HG03558 (cell line): ENCODE measurements around the gene ARID1A.
"Not testable (repeated sequence)": the region's sequence is repeated elsewhere in the genome, so short reads cannot be mapped to it uniquely, and the experiment has no call there.

Experiments
- ATAC-seq: cut with Tn5 transposase; IDR thresholded peaks from one replicate; pipeline ENCODE4 v1.9.1; 2021; ENCODE audit warnings: moderate number of reproducible peaks; ENCODE audit not compliant: unreplicated experiment; ENCODE audit errors: extremely low read depth

Gene ARID1A

DNA sequence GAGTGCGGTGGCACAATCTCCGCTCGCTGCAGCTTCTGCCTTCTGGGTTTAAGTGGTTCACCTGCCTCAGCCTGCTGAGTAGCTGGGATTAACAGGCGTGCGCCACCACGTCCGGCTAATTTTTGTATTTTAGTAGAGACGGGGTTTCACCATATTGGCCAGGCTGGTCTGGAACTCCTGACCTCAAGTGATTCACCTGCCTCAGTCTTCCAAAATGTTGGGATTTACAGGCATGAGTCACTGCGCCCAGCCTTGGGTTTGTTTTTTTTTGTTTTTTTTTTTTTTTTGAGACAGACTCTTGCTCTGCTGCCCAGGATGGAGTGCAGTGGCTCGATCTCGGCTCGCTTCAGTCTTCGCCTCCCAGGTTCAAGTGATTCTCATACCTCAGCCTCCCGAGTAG, 30.1 kb downstream of the ARID1A start:
- not testable (repeated sequence) for ATAC-seq

DNA sequence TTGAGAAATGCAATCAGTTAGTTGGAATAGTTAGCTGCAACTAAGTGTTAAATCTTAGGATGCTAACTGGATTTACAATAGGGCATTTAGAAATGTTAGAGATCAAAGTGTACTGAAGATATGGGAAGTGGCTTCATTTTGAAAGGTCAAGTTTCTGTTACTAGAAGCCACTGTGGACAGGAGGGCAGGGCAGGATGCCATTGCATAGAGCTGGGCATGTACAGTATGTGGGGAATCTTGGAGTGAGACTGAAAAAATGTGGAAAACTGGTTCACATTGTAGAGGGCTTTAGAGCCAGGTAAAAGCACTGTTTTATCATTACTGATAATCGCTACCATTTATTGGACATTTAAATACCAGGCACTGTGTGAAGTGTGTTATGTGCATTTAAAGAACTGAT, 31.0 kb downstream of the ARID1A start:
- no peak for ATAC-seq

DNA sequence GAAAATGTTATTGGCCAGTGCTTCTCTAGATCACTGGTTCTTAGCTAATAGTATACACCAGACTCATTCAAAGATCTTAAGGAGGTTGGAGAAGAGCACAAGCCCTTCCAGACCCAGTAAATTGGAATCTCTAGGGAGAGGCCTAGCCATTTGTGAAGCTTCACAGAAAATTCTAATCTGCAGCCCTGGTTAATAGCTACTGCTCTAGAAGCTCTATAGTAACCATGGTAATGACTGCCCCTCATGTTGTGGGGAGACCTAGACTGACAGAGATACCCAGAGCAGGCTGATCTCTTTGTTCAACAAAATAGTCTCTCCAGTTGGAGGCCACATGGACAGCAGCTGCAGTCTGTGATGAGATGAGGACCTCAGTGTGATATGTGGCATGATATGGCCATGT, 31.7 kb downstream of the ARID1A start:
- ATAC-seq = no peak

DNA sequence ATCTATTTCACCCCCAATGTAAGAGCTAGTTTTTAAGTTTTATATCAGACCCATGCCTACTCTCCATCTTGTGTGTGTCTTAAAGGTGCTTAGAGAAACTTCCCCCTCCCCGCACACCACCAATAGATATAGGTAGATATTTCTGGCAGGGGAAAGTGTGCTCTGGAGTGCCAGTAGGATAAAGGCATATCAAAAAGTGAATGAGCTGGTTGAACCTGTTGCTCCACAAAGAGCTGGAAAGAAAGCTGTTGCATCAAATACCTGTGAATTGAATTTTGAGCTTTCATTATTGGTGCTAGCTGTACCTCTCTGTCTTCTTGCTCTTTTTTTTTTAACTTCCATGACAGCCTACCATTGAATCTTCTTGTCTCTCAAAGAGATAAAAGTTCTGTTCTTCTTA, 32.8 kb downstream of the ARID1A start:
- no peak for ATAC-seq

DNA sequence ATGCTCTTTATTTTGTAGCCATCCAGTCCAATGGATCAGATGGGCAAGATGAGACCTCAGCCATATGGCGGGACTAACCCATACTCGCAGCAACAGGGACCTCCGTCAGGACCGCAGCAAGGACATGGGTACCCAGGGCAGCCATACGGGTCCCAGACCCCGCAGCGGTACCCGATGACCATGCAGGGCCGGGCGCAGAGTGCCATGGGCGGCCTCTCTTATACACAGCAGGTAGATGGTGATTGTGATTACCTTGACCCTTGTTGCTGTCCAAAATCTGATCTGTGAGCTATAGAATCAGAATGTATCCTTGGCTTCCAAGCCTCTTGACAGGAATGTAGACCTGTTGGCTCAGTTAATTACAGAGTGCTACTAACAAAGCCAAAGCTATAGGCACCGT, 33.8 kb downstream of the ARID1A start:
- no peak for ATAC-seq

DNA sequence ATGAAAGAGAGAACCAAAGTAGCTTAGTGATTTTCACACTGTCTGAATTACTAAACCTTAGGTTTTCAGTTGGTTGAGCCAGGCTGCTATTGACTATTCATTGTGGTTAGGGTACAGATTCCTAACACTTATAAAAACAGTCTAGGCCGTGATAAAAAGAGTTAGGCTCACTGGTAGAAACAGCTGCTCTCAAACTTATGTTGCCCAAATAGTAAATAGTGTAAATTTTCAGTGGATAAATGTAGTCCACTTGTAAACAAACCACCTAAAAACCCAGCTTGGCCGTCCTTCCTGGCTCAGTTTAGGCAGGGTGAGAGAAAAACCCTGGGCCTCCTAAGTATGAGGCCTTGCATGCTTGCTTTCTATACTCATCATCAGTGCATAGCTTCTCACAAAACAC, 34.9 kb downstream of the ARID1A start:
- ATAC-seq = no peak

DNA sequence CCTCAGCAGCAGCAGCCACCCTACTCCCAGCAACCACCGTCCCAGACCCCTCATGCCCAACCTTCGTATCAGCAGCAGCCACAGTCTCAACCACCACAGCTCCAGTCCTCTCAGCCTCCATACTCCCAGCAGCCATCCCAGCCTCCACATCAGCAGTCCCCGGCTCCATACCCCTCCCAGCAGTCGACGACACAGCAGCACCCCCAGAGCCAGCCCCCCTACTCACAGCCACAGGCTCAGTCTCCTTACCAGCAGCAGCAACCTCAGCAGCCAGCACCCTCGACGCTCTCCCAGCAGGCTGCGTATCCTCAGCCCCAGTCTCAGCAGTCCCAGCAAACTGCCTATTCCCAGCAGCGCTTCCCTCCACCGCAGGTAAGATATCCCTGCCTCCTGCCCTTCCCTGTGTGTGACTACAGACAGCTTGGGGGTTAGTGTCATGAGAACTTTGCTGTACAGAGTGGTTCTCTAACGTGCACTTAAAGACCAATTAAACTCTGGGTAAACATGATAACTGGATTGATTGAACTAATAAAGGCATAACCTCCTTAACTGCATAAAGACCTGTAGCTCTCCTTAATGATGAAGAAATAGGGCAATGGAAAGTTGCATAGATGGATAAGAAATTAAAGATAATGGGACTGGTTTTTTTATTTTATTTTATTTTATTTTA, 35.6 kb downstream of the ARID1A start:
- ATAC-seq = no peak

DNA sequence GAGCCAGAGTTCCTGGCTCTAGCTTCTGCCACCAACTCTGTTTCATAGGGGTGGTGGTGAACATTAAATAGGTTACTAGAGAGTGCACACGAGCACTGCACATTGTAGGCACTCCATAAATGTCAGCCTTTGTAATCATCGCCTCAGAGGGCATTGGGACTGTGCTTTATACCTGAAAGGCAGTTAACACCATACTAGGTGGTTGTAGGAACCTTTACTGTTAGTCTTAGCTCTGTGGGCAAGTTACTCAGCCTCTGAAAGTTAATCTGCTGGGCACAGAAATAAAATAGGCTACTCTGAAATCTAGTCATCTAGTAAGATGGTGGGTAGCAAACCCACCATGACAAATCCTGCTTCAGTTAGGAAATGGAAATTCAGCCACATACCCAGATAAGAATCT, 37.6 kb downstream of the ARID1A start:
- ATAC-seq = no peak

DNA sequence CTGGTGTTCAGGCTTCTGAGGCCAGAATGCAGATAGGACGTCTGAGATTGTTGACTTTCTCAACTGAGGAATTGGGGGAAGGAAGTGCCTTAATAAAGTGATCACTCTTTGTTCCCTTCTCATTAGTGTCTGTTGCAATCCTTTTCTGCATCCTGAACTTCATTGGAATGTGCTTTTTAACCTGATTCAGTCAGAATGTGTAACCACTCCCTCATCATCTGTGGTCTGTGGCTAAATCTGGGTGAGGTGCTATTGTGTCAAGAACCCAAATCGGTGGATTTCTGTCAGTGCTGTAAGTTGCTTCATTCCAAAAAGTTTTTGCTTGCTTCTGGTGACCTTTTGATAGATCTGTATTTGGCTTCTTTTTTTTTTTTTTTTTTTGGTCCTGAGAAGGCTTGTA, 38.2 kb downstream of the ARID1A start:
- ATAC-seq = no peak

DNA sequence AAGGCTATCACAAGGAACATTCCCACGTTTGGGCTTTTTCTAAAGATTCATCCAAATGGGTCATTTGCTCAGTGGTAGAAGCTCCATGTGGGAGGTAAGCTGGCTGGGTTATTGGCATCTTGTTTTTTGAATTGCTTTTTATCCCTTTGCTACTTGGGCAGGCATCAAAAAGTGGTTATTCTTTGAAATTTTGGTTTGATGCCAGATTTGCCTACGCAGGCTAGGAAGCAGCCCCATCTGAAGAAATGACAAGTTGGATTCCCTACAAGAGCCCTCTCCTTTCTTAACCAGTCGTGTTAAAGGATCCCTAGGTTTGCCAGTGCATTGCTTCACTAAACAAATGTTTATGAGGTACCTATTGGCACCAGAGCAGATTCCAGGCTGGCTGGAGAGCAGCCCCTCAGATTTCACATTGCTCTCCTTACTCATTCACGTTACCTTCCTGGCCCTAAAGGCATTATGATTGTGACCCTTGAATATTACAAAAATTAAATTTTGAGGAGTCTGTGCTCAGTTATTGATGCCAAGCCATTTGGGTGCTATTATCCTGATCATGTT, 38.8 kb downstream of the ARID1A start:
- ATAC-seq = no peak

DNA sequence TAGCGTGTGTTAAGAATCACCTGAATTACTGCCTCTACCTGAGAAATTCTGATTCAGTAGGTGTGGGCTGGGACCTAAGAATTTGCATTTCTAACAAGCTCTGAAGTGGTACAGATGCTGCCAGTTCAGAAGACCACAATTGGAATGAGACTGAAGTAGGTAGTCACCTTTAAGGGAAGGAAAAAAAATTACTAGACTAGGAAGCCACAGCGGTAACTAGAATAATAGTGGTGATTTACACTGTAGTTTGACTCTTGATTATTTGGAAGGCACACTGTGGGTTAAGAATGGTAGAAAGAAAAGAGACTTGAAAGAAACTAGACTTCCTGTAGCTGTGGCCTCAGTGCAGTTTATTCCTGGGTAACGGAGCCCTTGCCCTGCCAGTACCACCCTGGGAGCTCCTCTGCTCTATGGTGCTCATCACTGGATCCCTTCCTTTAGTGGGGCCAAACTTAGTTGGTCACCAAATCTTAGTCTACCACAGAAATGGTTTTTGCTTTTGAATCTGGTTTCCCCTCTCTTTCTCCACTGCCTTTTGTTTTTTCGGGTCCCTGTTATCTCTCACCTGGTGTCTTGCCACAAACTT, 43.6 kb downstream of the ARID1A start:
- no peak for ATAC-seq

DNA sequence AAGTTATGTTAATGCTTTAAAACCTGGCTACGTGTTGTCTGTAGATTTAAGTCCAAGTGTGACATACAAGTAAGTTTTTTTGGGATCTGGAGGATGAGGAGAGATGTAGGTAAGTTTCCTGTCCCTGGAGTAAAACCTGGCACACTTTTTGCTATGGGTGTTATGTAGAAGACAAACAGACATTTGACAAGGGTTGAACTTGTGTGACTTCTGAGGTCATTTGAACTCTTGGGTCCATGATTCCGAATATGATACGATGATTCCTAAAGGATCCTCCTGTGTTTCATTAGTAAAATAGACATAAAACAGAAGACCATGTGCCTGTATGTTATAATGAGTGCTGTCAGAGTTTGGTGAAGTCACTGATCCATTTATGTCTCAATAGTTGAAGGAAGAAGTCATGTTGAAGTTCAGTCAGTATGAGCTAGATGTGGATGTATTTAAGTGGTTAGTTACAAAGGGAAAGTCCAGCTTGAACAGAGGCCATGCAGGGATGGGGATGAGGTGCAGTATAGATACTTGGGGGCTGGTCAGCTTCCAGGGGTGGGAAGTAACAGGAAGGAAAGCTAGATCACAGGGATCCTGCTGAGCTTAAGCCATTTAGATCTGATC, 44.3 kb downstream of the ARID1A start:
- ATAC-seq = no peak

DNA sequence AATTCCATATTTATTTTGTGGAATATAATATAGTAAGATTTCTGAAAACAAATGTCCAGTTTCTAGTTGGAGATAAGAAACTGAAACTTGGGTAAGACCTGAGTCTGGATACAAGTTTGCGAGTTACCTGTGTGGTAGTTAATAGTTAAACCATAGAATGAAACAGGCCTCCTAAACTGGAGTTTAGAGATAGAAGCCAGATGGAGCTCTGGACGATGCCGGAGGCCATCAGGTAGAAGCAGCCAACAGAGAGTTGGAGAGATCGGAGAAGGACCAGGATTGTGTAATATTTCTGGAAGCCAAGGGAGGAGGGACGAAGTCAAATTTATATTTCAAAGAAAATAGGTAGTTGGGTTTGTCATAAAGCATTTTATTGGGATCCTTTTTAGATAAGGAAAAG, 45.1 kb downstream of the ARID1A start:
- no peak for ATAC-seq

DNA sequence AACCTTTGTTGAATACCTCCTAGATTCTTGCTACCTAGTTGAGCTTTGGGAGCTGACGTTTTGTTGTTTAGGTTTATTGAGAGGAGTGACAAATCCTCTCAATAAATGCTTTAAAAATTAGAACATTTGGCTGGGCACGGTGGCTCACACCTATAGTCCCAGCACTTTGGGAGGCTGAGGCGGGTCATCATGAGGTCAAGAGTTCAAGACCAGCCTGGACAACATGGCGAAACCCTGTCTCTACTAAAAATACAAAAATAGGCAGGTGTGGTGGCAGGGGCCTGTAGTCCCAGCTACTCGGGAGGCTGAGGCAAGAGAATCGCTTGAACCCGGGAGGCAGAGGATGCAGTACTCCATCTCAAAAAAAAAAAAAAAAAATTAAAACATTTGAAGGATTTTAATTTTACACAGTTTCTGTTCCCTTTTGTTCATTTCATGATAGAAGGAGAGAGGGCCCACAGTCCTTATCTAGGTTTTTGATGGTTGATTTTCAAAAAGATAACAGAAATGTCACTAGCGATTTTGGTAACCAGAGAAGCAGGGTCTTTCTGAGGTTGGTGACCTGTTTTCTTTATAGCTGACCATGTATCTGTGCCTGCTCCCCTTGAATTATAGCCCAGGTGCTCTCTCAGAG, 47.7 kb downstream of the ARID1A start:
- ATAC-seq = no peak

DNA sequence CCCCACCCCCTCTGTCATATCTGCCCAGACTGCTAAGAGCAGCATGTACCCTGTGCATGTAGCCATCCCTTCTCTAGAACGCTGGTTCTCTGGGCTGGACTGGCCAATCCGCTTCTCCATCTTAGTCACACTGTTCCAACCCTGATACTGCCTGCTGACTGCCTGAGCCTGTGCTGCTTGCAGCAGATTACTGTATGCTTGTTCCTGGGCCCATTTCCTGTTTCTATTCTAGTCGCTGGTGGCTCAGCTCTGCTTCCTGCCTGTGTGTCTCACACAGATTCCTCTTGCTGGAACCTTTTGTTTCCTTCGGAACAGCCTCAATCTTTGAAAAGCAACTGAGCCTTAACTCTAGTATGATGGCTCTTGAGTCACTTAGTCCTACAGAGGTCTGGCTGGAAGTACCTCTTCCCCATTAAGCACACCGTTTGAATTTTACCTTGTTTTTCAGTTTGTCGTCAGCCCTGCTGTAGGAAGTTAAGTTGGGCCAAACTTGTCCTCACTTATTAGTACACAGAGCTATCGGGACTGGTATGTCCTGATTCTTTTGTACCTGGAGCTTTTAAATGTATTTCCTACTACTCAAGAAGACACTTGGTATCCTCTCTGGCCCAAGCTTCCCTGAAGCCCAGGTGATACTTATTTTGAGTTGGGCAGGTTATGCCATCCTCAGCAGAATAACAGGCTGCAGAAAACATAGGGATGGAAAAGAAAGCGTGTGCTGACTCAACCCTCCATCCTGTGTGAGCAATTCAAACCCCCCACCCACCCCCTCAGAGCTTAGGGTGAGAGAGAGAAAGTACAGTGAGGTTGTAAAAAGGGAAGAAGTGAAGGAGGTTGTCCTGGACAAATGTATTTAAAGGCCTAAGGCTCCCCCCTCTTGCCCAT, 48.5 kb downstream of the ARID1A start:
- ATAC-seq = peak; percentile 79

DNA sequence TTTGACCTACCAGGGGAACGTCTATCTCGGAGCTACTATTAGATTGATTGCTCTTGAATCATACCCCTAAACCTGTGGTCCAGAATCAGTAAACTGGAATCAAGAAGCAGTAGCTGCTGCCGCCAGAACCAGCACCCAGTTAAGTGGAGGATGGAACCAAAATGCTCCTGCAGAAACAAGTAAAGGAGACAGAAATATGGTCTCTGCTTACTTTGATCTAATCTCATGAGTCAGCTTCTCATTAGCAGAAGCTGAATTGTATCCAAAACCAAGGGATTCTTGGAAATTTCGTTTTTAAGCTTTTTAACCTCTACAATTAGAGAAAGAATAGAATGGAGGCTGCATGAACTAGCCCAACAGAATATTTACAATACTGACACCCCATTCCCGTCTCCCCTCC, 49.4 kb downstream of the ARID1A start:
- no peak for ATAC-seq

DNA sequence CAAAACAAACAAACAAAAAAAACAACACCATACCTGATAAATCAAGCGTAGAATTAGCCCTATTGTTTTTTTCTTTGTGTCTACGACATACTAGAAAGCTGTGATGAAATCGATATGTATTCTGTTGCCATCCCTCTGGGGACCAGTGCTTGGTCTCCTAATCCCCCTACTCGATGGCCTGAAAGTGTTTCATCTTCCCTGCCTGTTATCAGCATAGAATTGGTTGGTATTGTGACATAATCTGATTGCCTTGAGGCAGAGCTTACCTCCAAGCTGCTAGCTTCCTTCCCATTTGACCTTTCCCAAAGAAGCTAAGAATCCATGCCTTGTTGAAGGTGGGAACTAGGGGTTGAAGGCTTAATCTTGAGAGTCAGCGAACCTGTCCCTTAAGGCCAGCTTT, 51.2 kb downstream of the ARID1A start:
- ATAC-seq = no peak

DNA sequence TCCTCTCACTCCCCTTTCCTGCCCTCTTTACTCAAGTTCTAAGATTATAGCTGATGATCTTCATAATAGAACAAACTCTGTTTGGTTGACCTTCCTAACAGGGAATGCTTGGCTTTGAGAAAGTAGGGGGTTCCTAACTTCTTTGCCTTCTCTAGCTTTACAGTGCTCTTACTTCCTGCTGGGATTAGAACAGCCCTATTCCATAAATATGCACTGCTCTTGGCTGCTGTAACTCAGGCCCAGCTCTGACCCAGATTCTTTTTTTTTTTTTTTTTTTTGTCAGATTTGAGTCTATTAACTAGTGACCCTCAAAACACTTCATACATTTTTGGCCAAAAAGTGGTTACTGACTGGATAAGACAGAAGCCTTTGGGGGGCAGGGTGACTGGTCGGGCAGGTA, 52.5 kb downstream of the ARID1A start:
- no peak for ATAC-seq

DNA sequence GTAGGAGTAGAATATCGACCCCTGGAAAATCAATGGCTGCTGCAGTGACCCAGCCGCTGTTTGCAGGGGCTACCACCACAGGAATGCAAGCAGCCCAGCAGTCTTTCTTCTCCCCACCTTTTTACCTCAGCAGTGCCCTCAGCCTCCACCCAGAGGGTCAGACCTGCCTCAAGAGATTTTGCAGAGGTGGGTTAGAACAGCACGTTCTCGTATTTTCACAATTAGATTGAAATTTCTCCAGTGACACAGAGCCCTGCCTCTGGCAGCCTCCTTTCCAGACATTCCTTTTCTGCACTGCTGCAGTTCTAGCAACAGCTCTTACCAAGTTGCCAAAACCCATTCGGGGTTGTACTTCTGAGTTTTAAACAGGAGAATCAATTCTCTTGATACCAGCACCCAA, 53.6 kb downstream of the ARID1A start:
- ATAC-seq = no peak

DNA sequence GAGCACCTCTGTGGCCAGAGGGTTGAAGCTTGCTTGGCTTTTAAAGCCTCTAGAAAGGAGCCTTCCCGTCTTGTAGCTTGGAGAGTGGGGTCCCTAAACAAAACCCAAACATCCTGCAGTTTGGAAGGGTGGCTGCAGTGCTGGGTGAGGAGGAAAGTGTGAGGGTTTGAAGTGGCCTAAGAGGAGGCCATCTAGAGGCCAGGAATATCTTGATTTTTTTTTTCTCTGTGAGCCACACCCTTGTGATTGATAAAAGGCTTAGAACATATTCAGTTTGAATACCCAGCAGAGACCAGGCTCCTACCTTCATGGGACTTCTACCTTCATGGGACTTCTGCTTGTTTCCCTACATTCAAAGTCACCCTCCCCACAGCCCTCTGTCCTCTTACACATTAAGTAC, 54.6 kb downstream of the ARID1A start:
- no peak for ATAC-seq
